Measurements from ENCODE around the gene RND2.

The RND2 gene

DNA sequence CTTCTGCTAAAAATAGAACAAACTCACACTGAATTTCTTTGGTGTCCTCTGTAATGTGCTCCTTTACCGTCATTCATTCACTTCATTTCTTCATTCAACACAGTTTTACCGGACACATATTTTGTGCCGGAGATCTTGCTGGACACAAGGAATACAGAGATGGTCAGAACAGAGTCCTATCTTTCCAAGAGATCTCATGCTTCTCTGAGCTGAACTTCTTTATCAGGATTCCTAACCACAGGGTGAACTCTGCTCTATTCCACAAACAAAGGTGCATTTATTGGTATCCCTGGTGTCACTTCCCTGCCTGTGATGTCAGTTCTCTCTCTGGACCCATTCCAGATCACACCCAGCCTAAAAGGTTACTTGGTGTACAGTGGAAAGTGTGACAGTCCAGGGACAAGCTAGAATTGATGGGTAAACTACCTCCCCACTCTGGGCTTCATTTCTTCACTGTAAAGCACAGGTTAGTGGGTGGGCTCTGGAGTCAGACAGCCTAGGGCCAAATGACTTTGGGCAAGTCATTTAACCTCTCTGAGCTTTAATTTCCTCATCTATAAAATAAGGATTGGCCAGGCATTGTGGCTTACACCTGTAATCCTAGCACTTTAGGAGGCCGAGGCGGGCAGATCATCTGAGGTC is 14.2 kb upstream of the RND2 start:
- TF ChIP-seq CTCF (IDR thresholded peaks at IDR 0.05; ENCODE audit: control insufficient read depth, extremely low read depth, insufficient read depth): no peak
- no peak overlapping the region for H3K4me3 ChIP-seq (ENCODE audit: low read depth, low read length)
- peak; percentile 46 for DNase-seq (ENCODE audit: low read depth)

- DNase-seq (ENCODE audit: low read depth): no peak
- TF ChIP-seq CTCF (IDR thresholded peaks at IDR 0.05; ENCODE audit: control insufficient read depth, extremely low read depth, insufficient read depth): no peak
- H3K4me3 ChIP-seq (ENCODE audit: low read depth, low read length): no peak overlapping the region
These were observed 13.1 kb upstream of the RND2 start for GRCh38 chr17:43011728-43012472.

DNA sequence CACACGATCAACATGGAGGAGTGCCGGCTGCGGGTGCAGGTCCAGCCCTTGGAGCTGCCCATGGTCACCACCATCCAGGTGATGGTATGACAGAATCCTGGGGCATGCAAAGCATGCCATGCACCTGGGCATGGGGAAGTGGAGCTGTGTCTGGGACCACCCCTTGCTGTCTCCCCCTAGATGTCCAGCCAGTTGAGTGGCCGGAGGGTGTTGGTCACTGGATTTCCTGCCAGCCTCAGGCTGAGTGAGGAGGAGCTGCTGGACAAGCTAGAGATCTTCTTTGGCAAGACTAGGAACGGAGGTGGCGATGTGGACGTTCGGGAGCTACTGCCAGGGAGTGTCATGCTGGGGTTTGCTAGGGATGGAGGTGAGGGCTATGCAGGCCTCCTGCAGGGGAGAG is 11.7 kb upstream of the RND2 start:
- DNase-seq (ENCODE audit: low read depth): no peak
- no peak for TF ChIP-seq CTCF (IDR thresholded peaks at IDR 0.05; ENCODE audit: control insufficient read depth, extremely low read depth, insufficient read depth)
- no peak overlapping the region for H3K4me3 ChIP-seq (ENCODE audit: low read depth, low read length)

GRCh38 chr17:43014020-43014648 is 10.9 kb upstream of the RND2 start:
- no peak overlapping the region for H3K4me3 ChIP-seq (ENCODE audit: low read depth, low read length)
- TF ChIP-seq CTCF (IDR thresholded peaks at IDR 0.05; ENCODE audit: control insufficient read depth, extremely low read depth, insufficient read depth): no peak
- DNase-seq (ENCODE audit: low read depth): no peak

DNA sequence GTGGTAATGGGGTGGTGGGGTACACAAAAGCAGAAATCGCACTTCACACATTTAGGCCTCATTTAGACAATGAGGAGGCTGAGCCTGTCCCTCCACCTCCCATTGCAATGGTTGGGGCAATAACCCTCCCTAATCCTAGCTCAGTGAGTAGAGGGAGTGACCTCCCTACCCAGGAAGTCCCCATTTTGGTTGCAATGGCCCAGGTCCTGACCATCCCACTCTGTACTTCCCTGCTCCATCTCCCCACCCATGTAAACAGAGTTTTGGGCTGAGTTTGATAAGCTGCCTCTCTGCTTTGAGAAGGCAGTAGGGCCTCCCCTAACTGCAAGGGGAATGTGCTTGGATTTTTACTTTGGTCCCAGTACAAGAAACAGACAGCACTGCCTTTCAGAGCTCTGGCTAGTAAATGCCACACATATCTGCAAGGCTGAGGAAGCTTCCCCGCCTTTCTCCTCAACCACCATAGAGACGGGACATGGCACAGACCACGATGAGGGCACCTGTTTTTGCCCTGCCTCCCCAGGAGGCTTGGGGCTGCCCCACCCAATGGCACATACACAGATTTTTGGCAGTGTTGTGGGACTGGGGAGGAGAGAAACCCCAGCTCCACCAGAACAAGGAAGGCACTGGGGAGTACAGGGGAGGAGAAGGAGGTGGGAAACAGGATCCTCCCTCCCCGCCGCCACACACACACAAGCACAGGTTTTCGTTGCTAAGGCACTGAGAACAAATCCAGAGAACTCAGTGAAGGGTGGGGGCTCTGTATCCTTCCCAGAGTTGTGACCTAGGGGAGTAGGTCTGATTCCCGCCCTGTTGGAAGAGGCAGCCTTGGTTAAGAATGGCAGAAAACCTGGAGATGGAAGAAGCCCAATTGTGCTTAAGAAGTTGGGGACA is 10.1 kb upstream of the RND2 start:
- DNase-seq (ENCODE audit: low read depth): no peak
- H3K4me3 ChIP-seq (ENCODE audit: low read depth, low read length): no peak overlapping the region
- no peak for TF ChIP-seq CTCF (IDR thresholded peaks at IDR 0.05; ENCODE audit: control insufficient read depth, extremely low read depth, insufficient read depth)

- no peak for DNase-seq (ENCODE audit: low read depth)
These were observed 9.5 kb upstream of the RND2 start for GRCh38 chr17:43015579-43015978.

More at GRCh38 chr17:43015579-43015978, 9.5 kb upstream of the RND2 start:
- no peak for TF ChIP-seq CTCF (IDR thresholded peaks at IDR 0.05; ENCODE audit: control insufficient read depth, extremely low read depth, insufficient read depth)
- H3K4me3 ChIP-seq (ENCODE audit: low read depth, low read length): no peak overlapping the region

Data from LNCaP clone FGC (cell line).